Naive thymus-derived CD4-positive, alpha-beta T cell (primary cell): Measurements from ENCODE around the gene FKBP7. TPM values are rescaled to one million over a fixed set of nuclear protein-coding genes. Genes with fewer than 3 reads are reported as not detected.
"Not testable (repeated sequence)": the region's sequence is repeated elsewhere in the genome, so short reads cannot be mapped to it uniquely, and the experiment has no call there.

Experiments
- ATAC-seq: fragments of 150-1000 bp; cut with Tn5 transposase; 2 replicates; pipeline ENCODE4 v1.10.0; 2021; ENCODE audit warnings: mild to moderate bottlenecking, moderate library complexity
- CTCF ChIA-PET: fragments of 350-600 bp; sonication (Branson Sonifier 250); formaldehyde crosslinking; loops from one replicate; lab custom pipeline; 2021; ENCODE audit warnings: antibody characterized with exemption; lab: Charles Lee
- POLR2A ChIA-PET: fragments of 350-600 bp; sonication (Branson Sonifier 250); formaldehyde crosslinking; loops from one replicate; lab custom pipeline; 2021; ENCODE audit warnings: antibody characterized with exemption, inconsistent platforms; lab: Charles Lee
- DNase-seq, 9 donors: peaks; one replicate each; pipeline versions ENCODE4 v3.0.0 to v3.0.0-alpha.2; 2020 to 2022; ENCODE audit warnings: mixed read lengths in 1 of 9
- H3K27ac ChIP-seq: one replicate; pipeline ENCODE4 v1.7.0; 2013; ENCODE audit warnings: mild to moderate bottlenecking, low read depth, low read length, moderate library complexity
- H3K27me3 ChIP-seq, 2 donors: one replicate each; pipeline ENCODE4 v1.7.0; 2013; ENCODE audit warnings: low read length in 2 of 2, mild to moderate bottlenecking in 2 of 2, moderate library complexity in 2 of 2; ENCODE audit not compliant: control insufficient read depth in 2 of 2, insufficient read depth in 2 of 2
- H3K36me3 ChIP-seq, 3 experiments: 1 replicate in 2 of 3; 2 replicates in 1 of 3; pipeline ENCODE4 v1.7.0; 2013; ENCODE audit warnings: low read length in 3 of 3, mild to moderate bottlenecking in 3 of 3, moderate library complexity in 1 of 3; ENCODE audit not compliant: insufficient read depth in 3 of 3, control insufficient read depth in 2 of 3
- H3K4me1 ChIP-seq, 2 donors: one replicate each; pipeline ENCODE4 v1.7.0; 2013; ENCODE audit warnings: low read length in 2 of 2, mild to moderate bottlenecking in 2 of 2, moderate library complexity in 1 of 2; ENCODE audit not compliant: control insufficient read depth in 2 of 2, insufficient read depth in 2 of 2
- H3K4me3 ChIP-seq: 2 replicates; pipeline ENCODE4 v1.7.0; 2013; ENCODE audit warnings: mild to moderate bottlenecking, low read length
- H3K9me3 ChIP-seq, 3 experiments: 1 replicate in 2 of 3; 2 replicates in 1 of 3; pipeline ENCODE4 v1.7.0; 2013; ENCODE audit warnings: low read length in 3 of 3; ENCODE audit not compliant: control insufficient read depth in 2 of 3
- H3K27ac Mint-ChIP-seq, 9 donors: one replicate each; pipeline ENCODE4 v1.8.0; 2020 to 2022; ENCODE audit warnings: mixed read lengths in 9 of 9, mild to moderate bottlenecking in 8 of 9, moderate library complexity in 5 of 9, inconsistent platforms in 2 of 9
- H3K27me3 Mint-ChIP-seq, 5 donors: one replicate each; pipeline ENCODE4 v1.8.0; 2021 to 2022; ENCODE audit warnings: mixed read lengths in 5 of 5, mild to moderate bottlenecking in 1 of 5
- H3K36me3 Mint-ChIP-seq, 5 donors: one replicate each; pipeline ENCODE4 v1.8.0; 2020 to 2022; ENCODE audit warnings: mixed read lengths in 5 of 5, mild to moderate bottlenecking in 3 of 5, inconsistent platforms in 1 of 5
- H3K4me1 Mint-ChIP-seq, 7 donors: one replicate each; pipeline ENCODE4 v1.8.0; 2020 to 2022; ENCODE audit warnings: mixed read lengths in 7 of 7, mild to moderate bottlenecking in 3 of 7, inconsistent platforms in 1 of 7
- H3K4me3 Mint-ChIP-seq, 10 donors: one replicate each; pipeline ENCODE4 v1.8.0; 2020 to 2022; ENCODE audit warnings: mild to moderate bottlenecking in 10 of 10, mixed read lengths in 10 of 10, moderate library complexity in 6 of 10, inconsistent platforms in 2 of 10
- H3K9me3 Mint-ChIP-seq, 11 donors: one replicate each; pipeline ENCODE4 v1.8.0; 2020 to 2022; ENCODE audit warnings: mixed read lengths in 11 of 11, mild to moderate bottlenecking in 4 of 11, inconsistent platforms in 1 of 11, moderate library complexity in 1 of 11
- intact Hi-C, 2 donors: fragments of 100-400 bp; cut with micrococcal nuclease; formaldehyde crosslinking; loops; one replicate each; pipeline ENCODE4 v1.15.1; 2023
- polyA plus RNA-seq, 2 donors: library from polyadenylated mRNA; unstranded; fragments of 300-500 nt; fragmentation: Illumina TruSeq; gene quantifications; one replicate each; pipeline ENCODE4 v1.2.3, GENCODE V29; 2021
- total RNA-seq, 6 experiments: library from RNA in 5 of 6; stranded (reverse) in 5 of 6; gene quantifications; 1 replicate in 5 of 6; 2 replicates in 1 of 6; pipeline ENCODE4 v1.2.3 and lab custom pipeline; 2021 to 2026

FKBP7 gene
- total RNA-seq = 1 to 10 TPM in 4 of 5 experiments, under 1 TPM in 1; 0.64 to 2.7 (median 1.9) TPM
- polyA plus RNA-seq = 1 to 10 TPM; 2.7 to 4.6 TPM
- total RNA-seq (lab: John Stamatoyannopoulos, UW) = not detected

- ATAC-seq (peak; percentile 90), DNase-seq (peak; percentile 71 to 87 (median 80))
- intact Hi-C loops = loop anchor here (1.0 to 2.0 kb wide), 7 partner anchors 27 to 1528 kb away; partner anchors contain the start of genes PJVK (in 2 of the 2), PRKRA (in 2 of the 2), CWC22 (in 1 of the 2) and HNRNPA3 (in 1 of the 2)
- ChIA-PET POLR2A (interaction anchor here (1.9 to 2.8 kb wide), 2 partner anchors 28 to 45 kb away, joined by 6 to 10 read pairs; partner anchors contain the start of genes PJVK and PRKRA), CTCF (interaction anchor here (0.5 kb wide), 1 partner anchor 28 kb away, joined by 3 read pairs; the partner anchor contains the start of gene PRKRA)
- no peaks in the 10 kb centered on the region for H3K36me3 ChIP-seq
- no peaks in the 10 kb centered on the region for H3K9me3 ChIP-seq
- Mint-ChIP-seq H3K36me3 (peaks cover 0 to 2% (median 0%) of the 10 kb centered on the region in 5 donors), H3K27ac (peak within 1 kb of the TSS; percentile 91 to 99 (median 98)), H3K27me3 (no peaks in the 10 kb centered on the region), H3K9me3 (no peaks in the 10 kb centered on the region), H3K4me3 (peak within 1 kb of the TSS; percentile 94 to 100 (median 99)), H3K4me1 (peaks cover 27 to 45% (median 41%) of the 10 kb centered on the region in 7 donors)
- peak within 1 kb of the TSS; percentile 80 for H3K27ac ChIP-seq
- H3K27me3 ChIP-seq = no peaks in the 10 kb centered on the region
- H3K4me1 ChIP-seq = peaks cover 22 to 28% of the 10 kb centered on the region in 2 donors
- H3K4me3 ChIP-seq = peak within 1 kb of the TSS; percentile 91
Measured at GRCh38 chr2:178478439-178479274, at the start of gene FKBP7. TSS of gene FKBP7 (minus strand) at chr2:178478600. CDS start at chr2:178478499, 101 bp downstream.

- Mint-ChIP-seq H3K27ac (peak overlapping the region in 2 of 9 donors; percentile 4 to 41), H3K27me3 (no peaks in the 10 kb centered on the region), H3K4me1 (peaks cover 19 to 72% (median 38%) of the 10 kb centered on the region in 7 donors), H3K9me3 (peaks cover 0 to 8% (median 0%) of the 10 kb centered on the region in 11 donors), H3K4me3 (no peak overlapping the region), H3K36me3 (peaks cover 18 to 63% (median 55%) of the 10 kb centered on the region in 5 donors)
- Histone ChIP-seq H3K27me3 (no peaks in the 10 kb centered on the region), H3K4me1 (peaks cover 7 to 10% of the 10 kb centered on the region in 2 donors), H3K9me3 (no peaks in the 10 kb centered on the region), H3K36me3 (peaks cover 0 to 30% (median 0%) of the 10 kb centered on the region in 3 experiments), H3K27ac (no peak overlapping the region), H3K4me3 (no peak overlapping the region)
- CTCF ChIA-PET = no interaction called here
- intact Hi-C loops = loop anchor here in 1 of 2 donors (10.0 kb wide), 2 partner anchors 333 to 507 kb away; partner anchors contain the start of gene OSBPL6
- POLR2A ChIA-PET = interaction anchor here (1.1 kb wide), 1 partner anchor 270 kb away, joined by 5 read pairs; no protein-coding TSS in a partner anchor
- no peak for DNase-seq
- ATAC-seq = no peak
Measured at GRCh38 chr2:178527592-178527991, 49.2 kb upstream of the FKBP7 start.

GRCh38 chr2:178526256-178526655, 47.9 kb upstream of the FKBP7 start:
- Histone ChIP-seq H3K27me3 (no peaks in the 10 kb centered on the region), H3K27ac (no peak overlapping the region), H3K9me3 (no peaks in the 10 kb centered on the region), H3K4me3 (no peak overlapping the region), H3K4me1 (peaks cover 7 to 10% of the 10 kb centered on the region in 2 donors), H3K36me3 (peaks cover 0 to 16% (median 0%) of the 10 kb centered on the region in 3 experiments)
- H3K27me3 Mint-ChIP-seq = no peaks in the 10 kb centered on the region
- intact Hi-C loops = loop anchor here in 1 of 2 donors (10.0 kb wide), 2 partner anchors 331 to 509 kb away; partner anchors contain the start of gene OSBPL6
- ChIA-PET CTCF (interaction anchor here (1.4 kb wide), 1 partner anchor 29 kb away, joined by 4 read pairs; no protein-coding TSS in a partner anchor), POLR2A (interaction anchor here (0.6 kb wide), 1 partner anchor 1371 kb away, joined by 3 read pairs; no protein-coding TSS in a partner anchor)
- H3K27ac Mint-ChIP-seq = no peak overlapping the region
- ATAC-seq (no peak), DNase-seq (no peak)
- H3K9me3 Mint-ChIP-seq = peaks cover 0 to 9% (median 0%) of the 10 kb centered on the region in 11 donors
- H3K4me3 Mint-ChIP-seq = no peak overlapping the region
- peaks cover 19 to 75% (median 37%) of the 10 kb centered on the region in 7 donors for H3K4me1 Mint-ChIP-seq
- H3K36me3 Mint-ChIP-seq = peaks cover 8 to 55% (median 42%) of the 10 kb centered on the region in 5 donors

- Mint-ChIP-seq H3K27ac (peak overlapping the region in 2 of 9 donors; percentile 10 to 35), H3K36me3 (peaks cover 4 to 47% (median 34%) of the 10 kb centered on the region in 5 donors), H3K4me1 (peaks cover 19 to 72% (median 32%) of the 10 kb centered on the region in 7 donors), H3K4me3 (peak overlapping the region in 8 of 10 donors; percentile 0 to 70 (median 19))
- intact Hi-C loops = loop anchor here in 1 of 2 donors (10.0 kb wide), 2 partner anchors 331 to 509 kb away; partner anchors contain the start of gene OSBPL6
- not testable (repeated sequence) for DNase-seq, H3K27me3 ChIP-seq, H3K4me1 ChIP-seq, H3K27me3 Mint-ChIP-seq, H3K4me3 ChIP-seq, H3K9me3 ChIP-seq, H3K9me3 Mint-ChIP-seq, ATAC-seq, H3K27ac ChIP-seq
- ChIA-PET POLR2A (interaction anchor here (0.6 kb wide), 1 partner anchor 1370 kb away, joined by 3 read pairs; no protein-coding TSS in a partner anchor), CTCF (interaction anchor here (1.4 kb wide), 1 partner anchor 29 kb away, joined by 4 read pairs; no protein-coding TSS in a partner anchor)
- peaks cover 0 to 11% (median 0%) of the 10 kb centered on the region in 3 experiments for H3K36me3 ChIP-seq
Measured at GRCh38 chr2:178525460-178525859, 47.1 kb upstream of the FKBP7 start.

- H3K4me1 Mint-ChIP-seq = peaks cover 19 to 70% (median 30%) of the 10 kb centered on the region in 7 donors
- not testable (repeated sequence) for H3K27me3 ChIP-seq, H3K27me3 Mint-ChIP-seq, H3K27ac ChIP-seq, H3K4me1 ChIP-seq, DNase-seq, H3K4me3 ChIP-seq, H3K9me3 Mint-ChIP-seq, H3K27ac Mint-ChIP-seq, ATAC-seq, H3K9me3 ChIP-seq
- H3K36me3 ChIP-seq = peaks cover 0 to 11% (median 0%) of the 10 kb centered on the region in 3 experiments
- H3K36me3 Mint-ChIP-seq = peaks cover 4 to 44% (median 32%) of the 10 kb centered on the region in 5 donors
- intact Hi-C loops = loop anchor here in 1 of 2 donors (10.0 kb wide), 2 partner anchors 330 to 510 kb away; partner anchors contain the start of gene OSBPL6
- peak overlapping the region in 1 of 10 donors; percentile 57 for H3K4me3 Mint-ChIP-seq
- ChIA-PET POLR2A (interaction anchor here (3.1 kb wide), 1 partner anchor 45 kb away, joined by 10 read pairs; the partner anchor contains the start of gene PLEKHA3), CTCF (interaction anchor here (1.4 kb wide), 1 partner anchor 28 kb away, joined by 4 read pairs; no protein-coding TSS in a partner anchor)
Measured at GRCh38 chr2:178525010-178525409, 46.6 kb upstream of the FKBP7 start.
